ES-I3 (cell line): ENCODE data around the gene NOXO1.

ENCODE experiments used
- H3K36me3 ChIP-seq: 2 replicates; pipeline ENCODE4 v1.6.1; 2013; ENCODE audit warnings: mild to moderate bottlenecking, low read length, control low read depth, moderate library complexity; ENCODE audit not compliant: insufficient read depth
- H3K4me1 ChIP-seq: 2 replicates; pipeline ENCODE4 v1.6.1; 2013; ENCODE audit warnings: mild to moderate bottlenecking, control low read depth, low read length; ENCODE audit not compliant: insufficient read depth
- H3K9ac ChIP-seq: 2 replicates; pipeline ENCODE4 v1.6.1; 2013; ENCODE audit warnings: low read depth, mild to moderate bottlenecking, low read length, moderate library complexity
- H3K9me3 ChIP-seq: 2 replicates; pipeline ENCODE4 v1.6.1; 2013; ENCODE audit warnings: mild to moderate bottlenecking, low read length, moderate library complexity; ENCODE audit not compliant: control insufficient read depth, insufficient read depth

NOXO1 gene

DNA sequence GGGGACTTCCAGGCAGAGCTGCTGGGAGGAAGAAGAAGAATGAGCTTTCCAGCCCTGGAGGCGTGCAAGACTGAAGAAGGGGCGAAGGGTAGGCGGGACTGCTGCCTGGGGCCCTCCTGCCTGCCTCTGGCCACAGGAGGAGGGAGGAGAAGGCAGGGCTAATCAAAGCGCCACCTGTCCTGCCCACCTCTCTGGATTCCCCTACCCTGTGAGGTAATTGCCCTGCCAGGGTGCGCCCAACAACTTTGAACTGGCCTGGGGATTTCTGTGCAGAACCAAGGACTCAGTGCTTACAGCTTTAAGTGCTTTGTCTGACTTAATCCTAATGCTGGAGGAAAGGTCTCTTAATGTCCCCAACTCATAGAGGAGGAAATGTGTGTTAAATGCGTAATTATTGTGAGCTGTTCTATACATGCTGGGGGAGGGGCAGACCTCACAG, at the start of gene NOXO1:
Gene NOXO1, minus strand, starts transcription at position 72 of the 439 bp plus-strand sequence. CDS start 290 bp downstream, outside the sequence.
- Histone ChIP-seq H3K9me3 (no peaks in the 10 kb centered on the region), H3K4me1 (peaks cover 15% of the 10 kb centered on the region), H3K36me3 (peaks cover 3% of the 10 kb centered on the region; the same call in 1 of the 2 replicates), H3K9ac (peak within 1 kb of the TSS; percentile 58; the same call in 1 of the 2 replicates)

- Histone ChIP-seq H3K9ac (no peak overlapping the region), H3K9me3 (no peaks in the 10 kb centered on the region), H3K4me1 (peaks cover 20% of the 10 kb centered on the region; the same call in 1 of the 2 replicates), H3K36me3 (no peaks in the 10 kb centered on the region; the same call in 1 of the 2 replicates)
Observed at GRCh38 chr16:2030036-2030435, 48.8 kb upstream of the NOXO1 start.

DNA sequence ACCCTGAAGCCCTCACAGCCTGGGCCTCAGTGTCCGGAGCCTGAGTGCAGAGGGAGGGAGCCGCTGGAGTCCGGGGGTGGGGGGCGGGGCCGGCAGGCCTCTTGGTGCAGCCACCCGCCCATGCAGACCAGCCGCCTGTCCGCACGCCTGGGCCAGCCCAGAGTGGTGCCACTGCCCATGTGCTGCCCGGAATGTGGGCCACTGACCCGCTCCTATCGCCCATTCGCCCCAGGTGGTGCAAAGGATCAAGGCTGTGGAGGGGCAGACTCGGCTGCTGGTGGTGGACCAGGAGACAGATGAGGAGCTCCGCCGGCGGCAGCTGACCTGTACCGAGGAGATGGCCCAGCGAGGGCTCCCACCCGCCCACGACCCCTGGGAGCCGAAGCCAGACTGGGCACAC, 48.1 kb upstream of the NOXO1 start:
- Histone ChIP-seq H3K4me1 (peaks cover 21% of the 10 kb centered on the region; the same call in 1 of the 2 replicates), H3K9me3 (no peaks in the 10 kb centered on the region), H3K36me3 (no peaks in the 10 kb centered on the region; the same call in 1 of the 2 replicates), H3K9ac (no peak overlapping the region)

GRCh38 chr16:2028620-2029220, 47.5 kb upstream of the NOXO1 start:
- peaks cover 22% of the 10 kb centered on the region; the same call in 1 of the 2 replicates for H3K4me1 ChIP-seq
- H3K36me3 ChIP-seq: no peaks in the 10 kb centered on the region; the same call in 1 of the 2 replicates
- no peak overlapping the region for H3K9ac ChIP-seq
- H3K9me3 ChIP-seq: no peaks in the 10 kb centered on the region

DNA sequence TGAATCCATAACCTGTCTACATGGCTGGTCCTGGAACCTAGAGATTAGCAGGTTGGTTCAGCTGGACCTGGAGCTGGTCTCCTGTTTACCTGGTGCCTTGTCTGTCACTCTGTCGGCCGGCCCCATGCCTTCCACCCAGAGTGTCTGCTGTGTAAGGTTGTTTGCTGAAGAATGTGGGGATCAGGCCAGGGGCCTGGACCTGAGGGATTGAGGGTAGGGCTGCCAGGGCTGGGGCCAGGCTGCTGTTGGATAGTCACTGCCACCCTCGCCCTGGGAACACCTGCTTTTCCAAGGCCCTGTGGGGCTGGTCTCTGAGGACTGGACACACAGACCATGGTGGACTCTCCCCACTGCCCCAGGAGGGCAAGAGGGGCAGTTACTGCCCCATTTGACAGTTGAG, 46.9 kb upstream of the NOXO1 start:
- H3K36me3 ChIP-seq: no peaks in the 10 kb centered on the region; the same call in 1 of the 2 replicates
- H3K9me3 ChIP-seq: no peaks in the 10 kb centered on the region
- peaks cover 18% of the 10 kb centered on the region; the same call in 1 of the 2 replicates for H3K4me1 ChIP-seq
- no peak overlapping the region for H3K9ac ChIP-seq

DNA sequence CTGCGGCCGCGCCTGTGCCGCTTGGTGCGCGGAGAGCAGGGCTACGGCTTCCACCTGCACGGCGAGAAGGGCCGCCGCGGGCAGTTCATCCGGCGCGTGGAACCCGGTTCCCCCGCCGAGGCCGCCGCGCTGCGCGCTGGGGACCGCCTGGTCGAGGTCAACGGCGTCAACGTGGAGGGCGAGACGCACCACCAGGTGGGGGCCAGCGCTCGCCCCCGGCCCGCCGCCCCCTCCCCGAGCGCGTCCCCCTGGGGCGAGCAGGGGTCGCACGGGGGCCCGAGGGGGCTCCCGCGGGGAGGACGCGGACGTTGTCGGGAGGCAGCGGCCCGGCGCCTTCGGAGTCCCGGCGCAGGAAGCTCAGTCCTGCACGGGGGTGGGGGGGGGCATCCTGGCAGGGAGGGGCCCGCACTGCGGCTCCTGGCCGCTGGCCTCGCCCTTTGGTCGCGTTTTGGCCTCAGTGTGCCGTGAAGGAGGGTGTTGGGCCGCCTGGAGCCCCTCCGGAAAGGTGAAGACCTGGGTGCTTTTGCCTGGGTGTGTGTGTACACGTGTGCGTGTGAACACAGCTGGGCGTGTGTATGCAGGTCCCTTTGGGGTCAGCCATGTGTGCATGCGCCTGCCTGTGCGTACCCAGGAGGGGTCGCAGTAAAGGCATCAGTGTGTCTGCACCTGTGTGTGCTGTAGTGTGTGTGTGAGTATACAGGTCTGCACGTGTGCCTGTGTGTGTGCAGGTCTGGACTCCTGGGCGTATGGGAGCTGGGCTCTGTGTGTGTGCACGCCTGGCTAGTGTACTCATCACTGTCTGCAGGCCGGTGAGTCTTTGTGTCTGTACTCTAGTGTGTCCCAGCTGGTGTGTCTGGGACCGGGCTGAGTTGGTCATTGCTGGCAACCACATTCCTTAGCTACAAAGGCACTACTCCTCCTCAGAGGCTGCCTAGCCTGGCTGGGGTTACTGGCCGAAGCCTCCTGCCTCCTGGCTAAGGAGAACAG, 46.0 kb upstream of the NOXO1 start:
- Histone ChIP-seq H3K9ac (peak overlapping the region; percentile 49; the same call in 1 of the 2 replicates), H3K4me1 (peaks cover 10% of the 10 kb centered on the region; the same call in 1 of the 2 replicates), H3K36me3 (no peaks in the 10 kb centered on the region; the same call in 1 of the 2 replicates), H3K9me3 (no peaks in the 10 kb centered on the region)

- Histone ChIP-seq H3K36me3 (no peaks in the 10 kb centered on the region; the same call in 1 of the 2 replicates), H3K9me3 (no peaks in the 10 kb centered on the region), H3K4me1 (peaks cover 6% of the 10 kb centered on the region; the same call in 1 of the 2 replicates), H3K9ac (peak within 1 kb of the TSS; percentile 49; the same call in 1 of the 2 replicates)
Observed at GRCh38 chr16:2026461-2027023, 45.3 kb upstream of the NOXO1 start, which contains the start of gene NHERF2. Gene NHERF2 (plus strand): TSS chr16:2026902. CDS start chr16:2027006, 104 bp downstream.

DNA sequence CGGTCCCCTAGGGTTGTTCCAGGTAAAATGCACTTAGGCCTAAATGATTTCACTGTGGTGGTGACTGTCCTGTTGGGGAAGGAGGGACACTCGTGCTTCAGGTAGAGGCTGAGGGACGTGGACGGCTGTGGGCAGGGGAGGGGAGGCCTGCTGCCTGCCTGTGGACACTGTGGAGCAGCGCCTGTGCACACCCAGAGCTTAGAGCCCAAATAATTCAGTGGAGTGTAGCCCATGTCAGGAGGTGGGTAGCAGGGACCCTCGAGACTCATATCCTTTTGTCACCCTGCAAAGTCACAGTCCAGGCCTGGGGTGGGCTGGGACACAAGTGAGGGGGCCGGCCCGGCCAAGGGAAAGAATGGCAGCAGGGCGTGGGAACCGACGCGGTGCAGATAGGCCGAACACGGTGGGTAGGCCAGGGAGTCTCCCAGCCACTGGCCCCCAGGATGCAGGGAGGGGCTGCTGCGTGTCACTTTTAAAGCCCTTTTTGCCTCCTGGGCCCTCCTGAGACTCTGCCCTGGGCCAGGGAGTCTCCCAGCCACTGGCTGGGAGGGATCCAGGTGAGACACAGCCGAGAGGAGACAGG, 44.7 kb upstream of the NOXO1 start:
- Histone ChIP-seq H3K9me3 (no peaks in the 10 kb centered on the region), H3K4me1 (peaks cover 6% of the 10 kb centered on the region; the same call in 1 of the 2 replicates), H3K36me3 (no peaks in the 10 kb centered on the region; the same call in 1 of the 2 replicates), H3K9ac (peak overlapping the region; percentile 44; the same call in 1 of the 2 replicates)

GRCh38 chr16:2025251-2025650, 44.0 kb upstream of the NOXO1 start:
- no peaks in the 10 kb centered on the region for H3K9me3 ChIP-seq
- H3K4me1 ChIP-seq: peaks cover 6% of the 10 kb centered on the region; the same call in 1 of the 2 replicates
- no peak overlapping the region for H3K9ac ChIP-seq
- no peaks in the 10 kb centered on the region; the same call in 1 of the 2 replicates for H3K36me3 ChIP-seq

GRCh38 chr16:2024032-2024420, 42.8 kb upstream of the NOXO1 start:
- no peaks in the 10 kb centered on the region for H3K36me3 ChIP-seq
- peaks cover 6% of the 10 kb centered on the region; the same call in 1 of the 2 replicates for H3K4me1 ChIP-seq
- H3K9ac ChIP-seq: peak overlapping the region; percentile 42; the same call in 1 of the 2 replicates
- no peaks in the 10 kb centered on the region for H3K9me3 ChIP-seq

- H3K9ac ChIP-seq: peak overlapping the region; percentile 42
- peaks cover 6% of the 10 kb centered on the region; the same call in 1 of the 2 replicates for H3K4me1 ChIP-seq
- H3K36me3 ChIP-seq: no peaks in the 10 kb centered on the region
- H3K9me3 ChIP-seq: no peaks in the 10 kb centered on the region
Observed at GRCh38 chr16:2023092-2024031, 42.1 kb upstream of the NOXO1 start.

- H3K36me3 ChIP-seq: no peaks in the 10 kb centered on the region
- H3K9me3 ChIP-seq: no peaks in the 10 kb centered on the region
- peak overlapping the region; percentile 42 for H3K9ac ChIP-seq
- peaks cover 6% of the 10 kb centered on the region; the same call in 1 of the 2 replicates for H3K4me1 ChIP-seq
Observed at GRCh38 chr16:2022723-2023091, 41.4 kb upstream of the NOXO1 start.
